ENCODE results near the gene SLC8B1.

GRCh38 chr12:113286712-113287111, 48.2 kb downstream of the SLC8B1 start:
- no peak for TF ChIP-seq EZH2 (IDR thresholded peaks at IDR 0.05; ENCODE audit: borderline replicate concordance, low read depth, low read length, poor library complexity, severe bottlenecking)
- TF ChIP-seq, protein P1, sequence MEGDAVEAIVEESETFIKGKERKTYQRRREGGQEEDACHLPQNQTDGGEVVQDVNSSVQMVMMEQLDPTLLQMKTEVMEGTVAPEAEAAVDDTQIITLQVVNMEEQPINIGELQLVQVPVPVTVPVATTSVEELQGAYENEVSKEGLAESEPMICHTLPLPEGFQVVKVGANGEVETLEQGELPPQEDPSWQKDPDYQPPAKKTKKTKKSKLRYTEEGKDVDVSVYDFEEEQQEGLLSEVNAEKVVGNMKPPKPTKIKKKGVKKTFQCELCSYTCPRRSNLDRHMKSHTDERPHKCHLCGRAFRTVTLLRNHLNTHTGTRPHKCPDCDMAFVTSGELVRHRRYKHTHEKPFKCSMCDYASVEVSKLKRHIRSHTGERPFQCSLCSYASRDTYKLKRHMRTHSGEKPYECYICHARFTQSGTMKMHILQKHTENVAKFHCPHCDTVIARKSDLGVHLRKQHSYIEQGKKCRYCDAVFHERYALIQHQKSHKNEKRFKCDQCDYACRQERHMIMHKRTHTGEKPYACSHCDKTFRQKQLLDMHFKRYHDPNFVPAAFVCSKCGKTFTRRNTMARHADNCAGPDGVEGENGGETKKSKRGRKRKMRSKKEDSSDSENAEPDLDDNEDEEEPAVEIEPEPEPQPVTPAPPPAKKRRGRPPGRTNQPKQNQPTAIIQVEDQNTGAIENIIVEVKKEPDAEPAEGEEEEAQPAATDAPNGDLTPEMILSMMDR (conservative IDR thresholded peaks at IDR 0.05; ENCODE audit: low read depth, low read length): no peak
